Small intestine (tissue), 7 donors: Measurements from ENCODE around the gene SARDH. TPM values are rescaled to one million over a fixed set of nuclear protein-coding genes. Genes with fewer than 3 reads are reported as not detected.
A peak's percentile ranks its signal among the peaks of the same experiment; 100 is the strongest.

Source experiments
- DNase-seq, 2 donors: peaks; one replicate each; pipeline versions ENCODE4 v3.0.0 to v3.0.0-alpha.2; 2013
- FAIRE-seq: peaks from 2 replicates; lab custom pipeline; 2012; peaks lifted over from hg19 to GRCh38; lab: Jason Lieb, UNC
- H3K27ac ChIP-seq, 3 donors: one replicate each; pipeline ENCODE4 v1.5.1; 2013; ENCODE audit warnings: low read length in 2 of 3, mild to moderate bottlenecking in 2 of 3, control low read depth in 1 of 3, inconsistent platforms in 1 of 3, low read depth in 1 of 3, moderate library complexity in 1 of 3
- H3K27me3 ChIP-seq, 3 donors: one replicate each; pipeline ENCODE4 v1.6.1; 2013; ENCODE audit warnings: low read length in 3 of 3, inconsistent platforms in 1 of 3; ENCODE audit not compliant: control insufficient read depth in 3 of 3, insufficient read depth in 3 of 3
- H3K36me3 ChIP-seq, 3 donors: one replicate each; pipeline ENCODE4 v1.6.1; 2013; ENCODE audit warnings: low read length in 3 of 3, inconsistent platforms in 1 of 3, low read depth in 1 of 3, mild to moderate bottlenecking in 1 of 3, moderate library complexity in 1 of 3; ENCODE audit not compliant: control insufficient read depth in 3 of 3, insufficient read depth in 2 of 3
- H3K4me1 ChIP-seq, 3 donors: one replicate each; pipeline ENCODE4 v1.6.1; 2013; ENCODE audit warnings: low read length in 2 of 3, inconsistent platforms in 1 of 3, low read depth in 1 of 3, mild to moderate bottlenecking in 1 of 3, moderate library complexity in 1 of 3; ENCODE audit not compliant: control insufficient read depth in 3 of 3, insufficient read depth in 2 of 3
- H3K4me3 ChIP-seq, 3 donors: one replicate each; pipeline ENCODE4 v1.5.1; 2013; ENCODE audit warnings: low read length in 3 of 3, control low read depth in 1 of 3, inconsistent platforms in 1 of 3, low read depth in 1 of 3, mild to moderate bottlenecking in 1 of 3, moderate library complexity in 1 of 3
- H3K9me3 ChIP-seq, 2 donors: one replicate each; pipeline ENCODE4 v1.6.1; 2013; ENCODE audit warnings: low read depth in 1 of 2, low read length in 1 of 2; ENCODE audit not compliant: control insufficient read depth in 2 of 2, insufficient read depth in 1 of 2
- WGBS, 3 donors: extraction: QIAGEN DNeasy Blood & Tissue Kit; methylation state at CpG; one replicate each; pipeline ENCODE4 v1.1.7; 2013; 5-methylcytosine and 5-hydroxymethylcytosine counted together
- polyA plus RNA-seq, 4 donors: library from polyadenylated mRNA; stranded (reverse) in 3 of 4; unstranded in 1 of 4; fragments of 200-250 nt in 3 of 4; fragments of 120-200 nt in 1 of 4; gene quantifications; one replicate each; pipeline versions ENCODE4 v1.2.1 to v1.2.3, GENCODE V29; 2013
- donor health status: healthy with polysubstance abuse.
- donor health status: control.
- donor health status: control.
- donor health status: Bipolar disorder and iron deficiency.
- donor health status: healthy.

The SARDH gene
- polyA plus RNA-seq, 4 donors, result 0.51 to 2.6 (median 0.54) TPM; not detected in 1

DNA sequence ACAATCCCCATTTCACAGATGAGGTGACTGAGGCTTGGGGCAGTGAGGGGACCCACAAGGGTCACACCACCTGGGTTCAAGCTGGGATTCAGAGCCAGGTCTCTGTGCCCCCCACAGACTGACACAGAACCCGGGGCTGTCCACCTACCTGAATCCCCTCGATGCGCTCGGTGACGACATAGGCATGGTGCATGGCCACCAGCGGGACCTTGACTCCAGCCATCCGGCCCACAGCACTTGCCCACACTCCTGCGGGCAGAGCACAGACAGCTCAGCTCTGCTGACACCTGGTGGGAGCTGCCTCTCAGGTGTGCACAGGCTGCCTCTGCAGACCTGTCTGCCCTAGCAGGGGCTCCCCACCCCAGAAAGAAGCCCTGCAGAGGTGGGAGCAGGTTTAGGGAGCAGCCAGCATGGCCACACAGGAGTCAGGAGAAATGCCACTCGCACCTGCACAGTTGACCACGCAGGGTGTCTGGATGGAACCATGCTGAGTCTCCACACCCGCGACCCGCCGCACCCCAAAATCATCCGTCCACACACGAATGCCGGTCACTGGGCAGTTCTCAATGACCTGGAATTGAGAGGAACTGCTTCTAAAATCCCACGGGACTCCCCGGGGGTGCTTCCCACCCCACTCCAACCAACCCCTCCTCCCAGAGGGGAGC is 8.4 kb downstream of the SARDH start:
- H3K27ac ChIP-seq, result no peak overlapping the region
- no peaks in the 10 kb centered on the region for H3K4me1 ChIP-seq
- H3K27me3 ChIP-seq, result peaks cover 0 to 3% (median 0%) of the 10 kb centered on the region in 3 donors
- FAIRE-seq (no peak), DNase-seq (no peak)
- H3K9me3 ChIP-seq, result no peaks in the 10 kb centered on the region
- H3K36me3 ChIP-seq, result no peaks in the 10 kb centered on the region
- 77 to 87% (median 83%) methylated on average over 19 of the region's 19 CpGs for WGBS, 3 donors
- H3K4me3 ChIP-seq, result no peak overlapping the region

DNA sequence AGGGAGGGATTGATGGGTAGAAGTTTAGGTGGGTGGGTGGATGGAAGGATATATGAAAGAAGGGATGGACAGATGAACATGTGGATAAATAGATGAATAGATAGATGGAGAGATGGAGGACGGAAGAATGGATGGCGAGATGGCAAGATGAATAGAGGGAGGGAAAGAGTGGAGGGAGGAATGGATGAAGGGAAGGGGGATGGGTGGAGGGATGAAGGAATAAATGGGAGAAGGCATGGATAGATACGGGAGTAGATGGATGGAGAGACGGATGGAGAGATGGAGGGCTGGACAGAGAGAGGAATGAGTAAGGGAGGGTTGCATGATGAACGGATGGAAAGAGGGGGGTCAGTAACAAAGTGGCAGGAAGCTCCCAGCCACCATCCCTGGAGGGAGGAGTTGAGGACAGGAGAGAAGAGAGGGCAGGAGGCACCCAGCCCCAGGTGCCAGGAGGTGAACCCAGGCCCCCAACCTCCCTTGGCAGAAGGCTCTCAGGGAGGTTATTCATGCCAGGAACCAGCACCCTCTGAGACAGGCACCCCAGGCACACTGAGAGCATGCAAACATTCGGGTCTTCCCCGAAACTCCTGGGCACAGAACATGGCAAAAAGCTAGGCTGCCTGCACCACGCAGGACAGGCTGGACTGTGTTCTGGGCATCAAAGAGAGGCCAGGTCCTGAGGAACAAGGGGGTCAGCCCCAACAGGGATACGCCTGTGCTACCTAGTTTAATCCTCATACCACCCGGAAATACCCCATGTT is 9.1 kb downstream of the SARDH start:
- Histone ChIP-seq H3K36me3 (no peaks in the 10 kb centered on the region), H3K27me3 (peaks cover 0 to 3% (median 0%) of the 10 kb centered on the region in 3 donors), H3K4me1 (no peaks in the 10 kb centered on the region), H3K27ac (no peak overlapping the region), H3K4me3 (no peak overlapping the region), H3K9me3 (no peaks in the 10 kb centered on the region)
- WGBS, 3 donors, result 60 to 77% (median 70%) methylated on average over 10 of the region's 10 CpGs
- FAIRE-seq, result no peak
- no peak for DNase-seq

DNA sequence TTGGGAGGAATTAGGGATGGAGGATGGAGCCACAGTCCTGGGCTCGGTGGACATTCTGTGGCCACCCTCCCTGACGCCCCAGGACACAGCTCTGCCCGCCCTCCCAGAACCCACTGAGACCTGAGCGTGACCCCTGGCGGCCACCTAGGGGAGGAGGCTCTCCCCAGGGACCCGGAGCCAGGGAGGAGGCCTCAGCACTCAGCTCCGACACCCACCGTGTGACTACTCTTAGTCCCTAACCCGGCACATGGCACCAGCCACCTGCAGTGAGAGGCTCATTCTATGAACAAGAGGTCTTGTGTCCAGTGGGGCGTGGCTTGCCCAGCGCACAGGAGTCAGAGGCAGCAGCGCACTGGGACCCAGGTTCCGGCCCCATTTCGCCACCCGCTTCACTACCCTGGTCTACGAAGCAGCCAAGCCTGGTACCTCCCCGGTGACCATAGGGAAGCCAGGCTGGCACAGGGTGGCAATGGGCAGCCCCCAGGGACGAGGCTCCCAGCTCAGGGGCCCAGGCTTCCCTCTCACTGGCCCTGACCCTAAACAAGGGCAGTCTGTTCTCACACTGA is 10.2 kb downstream of the SARDH start:
- Histone ChIP-seq H3K9me3 (no peaks in the 10 kb centered on the region), H3K36me3 (no peaks in the 10 kb centered on the region), H3K27me3 (peaks cover 0 to 3% (median 0%) of the 10 kb centered on the region in 3 donors), H3K4me1 (no peaks in the 10 kb centered on the region), H3K4me3 (no peak overlapping the region), H3K27ac (no peak overlapping the region)
- FAIRE-seq (no peak), DNase-seq (no peak)
- 75 to 88% (median 82%) methylated on average over 17 to 18 of the region's 18 CpGs for WGBS, 3 donors

DNA sequence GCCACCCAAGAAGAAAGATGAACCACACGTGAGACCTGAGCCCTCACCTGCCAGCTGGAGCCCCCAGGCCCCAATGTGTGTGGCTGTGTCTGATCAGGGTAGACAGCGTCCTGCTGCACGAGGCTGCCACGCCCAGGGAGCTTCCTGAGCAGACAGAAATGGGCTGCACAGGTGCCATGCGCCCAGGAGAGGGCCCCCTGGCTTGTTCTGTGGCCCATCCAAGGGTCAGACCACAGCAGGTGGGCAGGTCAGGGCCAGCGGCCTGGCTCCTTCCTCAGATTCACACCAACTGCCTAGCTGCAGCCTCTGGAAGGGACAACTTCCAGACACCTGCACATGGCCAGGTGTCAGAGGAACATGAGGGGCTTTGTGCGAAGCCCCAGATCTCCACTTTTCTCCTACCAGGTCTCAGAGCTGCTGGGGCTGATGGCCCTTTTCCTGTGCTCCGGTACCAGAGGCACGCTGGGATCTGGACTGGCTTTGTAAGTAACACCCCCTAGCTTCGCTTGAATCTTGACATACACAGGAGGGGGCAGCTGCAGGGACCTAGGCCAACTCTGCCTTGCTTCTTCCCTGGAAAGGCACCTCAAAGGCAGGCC is 10.8 kb downstream of the SARDH start:
- Histone ChIP-seq H3K27me3 (peaks cover 0 to 3% (median 0%) of the 10 kb centered on the region in 3 donors), H3K9me3 (no peaks in the 10 kb centered on the region), H3K4me3 (no peak overlapping the region), H3K27ac (no peak overlapping the region), H3K4me1 (no peaks in the 10 kb centered on the region), H3K36me3 (no peaks in the 10 kb centered on the region)
- FAIRE-seq, result no peak
- 45 to 58% (median 49%) methylated on average over 10 of the region's 10 CpGs for WGBS, 3 donors
- DNase-seq, result no peak

DNA sequence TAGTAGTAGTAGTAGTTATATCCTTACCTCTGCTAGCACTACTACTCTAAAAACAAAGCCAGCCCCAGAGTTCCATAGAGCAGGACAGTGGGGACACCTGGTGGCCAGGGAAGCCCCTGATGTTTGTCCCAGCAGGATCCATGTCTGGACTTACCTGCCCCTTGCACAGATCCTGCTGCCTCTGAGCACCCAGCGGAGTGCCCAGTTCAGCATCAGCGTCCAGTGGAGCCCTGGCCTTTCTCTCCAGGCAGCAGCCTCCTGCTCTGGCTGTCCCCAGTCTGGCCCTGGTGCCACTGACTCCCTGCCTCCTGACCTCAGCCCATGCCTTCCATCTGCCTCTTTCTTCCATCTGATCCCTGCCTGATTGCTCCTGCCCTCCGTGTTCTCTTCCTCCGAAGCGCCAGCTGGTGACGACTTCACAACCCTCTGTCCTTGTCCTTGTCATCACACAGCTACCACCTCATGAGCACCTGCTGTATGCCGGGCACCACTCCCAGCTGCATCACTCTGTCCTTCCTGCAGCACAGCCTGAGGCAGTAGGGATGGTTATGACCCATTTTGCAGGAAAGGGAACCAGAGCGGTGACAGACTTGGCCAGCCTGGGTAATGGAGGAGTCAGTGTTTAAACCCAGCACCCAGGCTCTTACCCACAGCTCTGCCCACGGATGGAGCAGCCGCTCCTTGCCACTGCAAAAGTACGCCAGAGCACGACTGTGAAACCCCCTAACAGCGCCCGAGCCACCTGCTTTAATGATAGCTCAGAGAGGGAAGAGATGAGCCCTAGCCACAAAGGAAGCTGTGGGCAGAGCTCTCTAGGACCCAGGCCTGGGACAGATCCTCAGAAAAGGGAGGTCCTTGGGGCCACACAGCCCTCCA is 11.5 kb downstream of the SARDH start:
- 49 to 62% (median 57%) methylated on average over 13 to 14 of the region's 14 CpGs for WGBS, 3 donors
- peak; percentile 29 to 64 for DNase-seq
- Histone ChIP-seq H3K9me3 (no peaks in the 10 kb centered on the region), H3K4me3 (no peak overlapping the region), H3K4me1 (no peaks in the 10 kb centered on the region), H3K27me3 (peaks cover 0 to 3% (median 0%) of the 10 kb centered on the region in 3 donors), H3K36me3 (no peaks in the 10 kb centered on the region), H3K27ac (no peak overlapping the region)
- FAIRE-seq, result no peak

DNA sequence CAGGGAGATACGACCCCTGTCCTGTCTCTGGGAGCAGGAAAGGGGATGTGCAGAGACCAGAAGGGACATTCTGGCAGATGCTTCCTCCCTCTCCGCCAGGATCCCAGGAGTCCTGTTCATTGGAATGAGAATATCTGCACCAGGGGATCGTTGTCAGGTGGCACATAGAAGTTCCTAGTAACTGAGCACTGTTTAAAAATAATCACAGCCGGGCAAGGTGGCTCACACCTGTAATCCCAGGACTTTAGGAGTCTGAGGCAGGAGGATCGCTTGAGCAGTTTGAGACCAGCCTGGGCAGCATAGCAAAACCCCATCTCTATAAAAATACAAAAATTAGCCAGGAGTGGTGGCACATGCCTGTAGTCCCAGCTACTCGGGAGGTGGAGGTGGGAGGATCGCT is 12.3 kb downstream of the SARDH start:
- Histone ChIP-seq H3K27ac (no peak overlapping the region), H3K4me3 (no peak overlapping the region), H3K36me3 (no peaks in the 10 kb centered on the region), H3K27me3 (peaks cover 0 to 3% (median 0%) of the 10 kb centered on the region in 3 donors), H3K4me1 (no peaks in the 10 kb centered on the region), H3K9me3 (no peaks in the 10 kb centered on the region)
- no peak for FAIRE-seq
- no peak for DNase-seq
- WGBS, 3 donors, result 65 to 79% (median 66%) methylated on average over 7 of the region's 7 CpGs

DNA sequence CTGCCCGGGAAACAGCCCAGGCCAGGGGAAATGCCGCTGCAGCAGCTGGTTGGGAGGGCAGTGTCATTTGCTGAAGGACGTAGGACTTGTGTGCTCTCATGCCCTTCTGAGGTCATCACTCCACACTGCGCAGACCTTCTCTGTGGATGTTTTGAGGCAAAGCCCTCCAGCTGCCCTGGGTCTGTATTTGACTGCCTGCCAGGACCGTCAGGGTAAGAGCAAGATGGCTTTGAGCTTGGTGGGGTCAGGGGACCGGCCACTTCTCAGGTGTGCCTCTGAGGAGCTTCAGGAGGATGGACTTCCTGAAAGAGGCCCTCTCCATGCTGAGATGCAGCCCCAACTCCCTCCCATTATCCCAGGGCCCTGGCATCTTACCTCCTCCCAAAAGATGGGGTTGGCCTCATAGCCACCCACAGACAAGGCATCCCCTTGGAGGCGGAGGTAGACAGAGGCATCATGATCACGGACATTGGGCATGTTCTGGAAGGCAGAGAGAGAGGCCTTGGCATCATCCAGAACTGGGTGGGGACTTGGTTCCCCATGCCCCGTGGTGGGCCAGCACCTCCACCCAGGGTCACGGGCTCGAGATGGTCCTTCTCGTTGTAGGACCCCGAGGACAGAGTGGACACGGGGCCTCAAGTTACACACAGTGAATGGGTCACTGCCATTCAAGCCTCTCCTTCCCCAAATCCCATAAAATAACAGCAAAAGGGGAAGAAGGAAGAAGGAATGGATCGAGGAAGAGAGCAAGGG is 19.4 kb downstream of the SARDH start:
- peaks cover 0 to 30% (median 0%) of the 10 kb centered on the region in 3 donors for H3K4me1 ChIP-seq

More for the DNA sequence above, 19.4 kb downstream of the SARDH start:
- H3K4me3 ChIP-seq, result no peak overlapping the region
- no peak overlapping the region for H3K27ac ChIP-seq
- H3K27me3 ChIP-seq, result no peaks in the 10 kb centered on the region
- no peaks in the 10 kb centered on the region for H3K36me3 ChIP-seq
- WGBS, 3 donors, result 86 to 91% (median 89%) methylated on average over 15 of the region's 15 CpGs
- H3K9me3 ChIP-seq, result peaks cover 0 to 2% of the 10 kb centered on the region in 2 donors
- FAIRE-seq (no peak), DNase-seq (no peak)
